HEK293 (cell line): Measurements from ENCODE around the gene PMS1.

Source experiments
- CTCF ChIA-PET: fragments of 350-600 bp; formaldehyde crosslinking; extraction: SDS; loops from one replicate; lab custom pipeline; 2021; ENCODE audit warnings: antibody characterized with exemption; lab: Yijun Ruan, JAX
- POLR2A ChIA-PET: fragments of 300-600 bp; formaldehyde crosslinking; extraction: SDS; loops from one replicate; lab custom pipeline; 2020; ENCODE audit warnings: antibody characterized with exemption, inconsistent platforms; lab: Yijun Ruan, JAX
- H3K27ac ChIP-seq: fragments of 200-500 bp; sonication (Bioruptor generic); 2 replicates; pipeline ENCODE4 v1.5.1; 2014; ENCODE audit warnings: low read depth, low read length, control low read depth, inconsistent platforms; ENCODE audit errors: extremely low read depth
- H3K36me3 ChIP-seq, 2 experiments: fragments of 200-500 bp in 1 of 2; sonication (Bioruptor generic) in 1 of 2; 1 replicate in 1 of 2; 2 replicates in 1 of 2; pipeline ENCODE4 v1.5.1; 2014 to 2017; ENCODE audit warnings: inconsistent platforms in 2 of 2, low read length in 2 of 2; ENCODE audit not compliant: control insufficient read depth in 2 of 2, insufficient read depth in 1 of 2
- H3K4me1 ChIP-seq: fragments of 200-500 bp; sonication (Bioruptor generic); 2 replicates; pipeline ENCODE4 v1.5.1; 2014; ENCODE audit warnings: mild to moderate bottlenecking, low read length, inconsistent platforms; ENCODE audit not compliant: control insufficient read depth, insufficient read depth
- H3K4me3 ChIP-seq: 2 replicates; pipeline ENCODE4 v1.5.1; 2011; ENCODE audit warnings: low read depth, mild to moderate bottlenecking, control low read depth, low read length, moderate library complexity
- H3K9me3 ChIP-seq: fragments of 200-500 bp; sonication (Bioruptor generic); 2 replicates; pipeline ENCODE4 v1.5.1; 2014; ENCODE audit warnings: low read depth, low read length, inconsistent platforms; ENCODE audit not compliant: control insufficient read depth, insufficient read depth
- KLF10 ChIP-seq: fragments of 450-650 bp; IDR thresholded peaks from 2 replicates; pipeline ENCODE4 v1.5.1; 2018; ENCODE audit warnings: missing biosample characterization, mild to moderate bottlenecking, missing genetic modification characterization
- WT1 ChIP-seq: fragments of 450-650 bp; formaldehyde crosslinking; IDR thresholded peaks from 2 replicates; pipeline ENCODE4 v1.5.1; 2016; ENCODE audit warnings: missing biosample characterization, missing genetic modification characterization
- ZBTB48 ChIP-seq: fragments of 450-650 bp; formaldehyde crosslinking; IDR thresholded peaks from 2 replicates; pipeline ENCODE4 v1.5.1; 2016; ENCODE audit warnings: missing biosample characterization, missing genetic modification characterization
- ZNF138 ChIP-seq: fragments of 450-650 bp; formaldehyde crosslinking; IDR thresholded peaks from 2 replicates; pipeline ENCODE4 v1.5.1; 2016; ENCODE audit warnings: missing biosample characterization, missing genetic modification characterization, borderline replicate concordance
- ZNF211 ChIP-seq: fragments of 450-650 bp; formaldehyde crosslinking; IDR thresholded peaks from 2 replicates; pipeline ENCODE4 v1.5.1; 2016; ENCODE audit warnings: low read depth, missing biosample characterization, missing genetic modification characterization
- ZNF221 ChIP-seq: fragments of 450-650 bp; formaldehyde crosslinking; IDR thresholded peaks from 2 replicates; pipeline ENCODE4 v1.5.1; 2017; ENCODE audit warnings: missing biosample characterization, missing genetic modification characterization, borderline replicate concordance
- ZNF311 ChIP-seq: fragments of 450-650 bp; formaldehyde crosslinking; IDR thresholded peaks from 2 replicates; pipeline ENCODE4 v1.5.1; 2017; ENCODE audit warnings: missing biosample characterization, missing genetic modification characterization, borderline replicate concordance
- ZNF514 ChIP-seq: fragments of 450-650 bp; formaldehyde crosslinking; IDR thresholded peaks from 2 replicates; pipeline ENCODE4 v1.5.1; 2016; ENCODE audit warnings: missing biosample characterization, missing genetic modification characterization
- ZNF549 ChIP-seq: fragments of 450-650 bp; IDR thresholded peaks from 2 replicates; pipeline ENCODE4 v1.5.1; 2018; ENCODE audit warnings: missing biosample characterization, missing genetic modification characterization, mild to moderate bottlenecking, inconsistent platforms, moderate library complexity
- ZNF585B ChIP-seq: fragments of 450-650 bp; formaldehyde crosslinking; IDR thresholded peaks from 2 replicates; pipeline ENCODE4 v1.5.1; 2016; ENCODE audit warnings: missing biosample characterization, missing genetic modification characterization
- ZNF658 ChIP-seq: fragments of 450-650 bp; formaldehyde crosslinking; IDR thresholded peaks from 2 replicates; pipeline ENCODE4; 2016; ENCODE audit warnings: missing biosample characterization, missing genetic modification characterization
- ZNF664 ChIP-seq: fragments of 450-650 bp; formaldehyde crosslinking; IDR thresholded peaks from 2 replicates; pipeline ENCODE4 v1.5.1; 2016; ENCODE audit warnings: missing biosample characterization, missing genetic modification characterization
- ZSCAN16 ChIP-seq: fragments of 450-650 bp; formaldehyde crosslinking; IDR thresholded peaks from 2 replicates; pipeline ENCODE4 v1.5.1; 2016; ENCODE audit warnings: missing biosample characterization, missing genetic modification characterization
- TF ChIP-seq, protein P1 (sequence below): fragments of 450-650 bp; formaldehyde crosslinking; IDR thresholded peaks from 2 replicates; pipeline ENCODE4 v1.5.1; 2016; ENCODE audit warnings: missing biosample characterization, missing genetic modification characterization, borderline replicate concordance

The PMS1 gene

DNA sequence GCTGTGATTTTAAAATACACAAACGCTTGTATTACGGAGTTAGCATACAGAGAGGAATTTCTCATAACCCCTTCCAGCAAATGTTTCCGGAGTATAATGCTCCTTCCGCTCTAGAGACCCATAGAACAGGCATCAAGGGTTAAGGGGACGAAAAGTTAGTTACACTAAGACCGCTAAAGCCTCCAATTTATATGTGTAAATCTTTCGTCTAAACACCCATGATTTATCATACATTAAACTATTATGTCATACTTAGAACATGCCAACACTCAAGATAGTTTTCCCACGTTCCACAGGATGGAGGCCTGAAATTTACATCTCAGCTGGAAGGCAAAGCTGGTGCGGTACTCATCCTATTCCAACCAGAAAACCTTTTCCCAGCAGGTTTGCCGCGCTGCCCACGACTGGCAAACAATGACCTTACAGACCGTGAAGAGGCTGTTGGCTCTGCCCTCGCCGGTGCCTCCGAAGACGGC is 761 bp upstream of the PMS1 start (continued):
- TF ChIP-seq ZNF585B (tag by site-specific recombination) (peak; percentile 57), ZNF138 (no peak), ZNF549 (no peak), ZNF221 (tag by site-specific recombination) (no peak)

DNA sequence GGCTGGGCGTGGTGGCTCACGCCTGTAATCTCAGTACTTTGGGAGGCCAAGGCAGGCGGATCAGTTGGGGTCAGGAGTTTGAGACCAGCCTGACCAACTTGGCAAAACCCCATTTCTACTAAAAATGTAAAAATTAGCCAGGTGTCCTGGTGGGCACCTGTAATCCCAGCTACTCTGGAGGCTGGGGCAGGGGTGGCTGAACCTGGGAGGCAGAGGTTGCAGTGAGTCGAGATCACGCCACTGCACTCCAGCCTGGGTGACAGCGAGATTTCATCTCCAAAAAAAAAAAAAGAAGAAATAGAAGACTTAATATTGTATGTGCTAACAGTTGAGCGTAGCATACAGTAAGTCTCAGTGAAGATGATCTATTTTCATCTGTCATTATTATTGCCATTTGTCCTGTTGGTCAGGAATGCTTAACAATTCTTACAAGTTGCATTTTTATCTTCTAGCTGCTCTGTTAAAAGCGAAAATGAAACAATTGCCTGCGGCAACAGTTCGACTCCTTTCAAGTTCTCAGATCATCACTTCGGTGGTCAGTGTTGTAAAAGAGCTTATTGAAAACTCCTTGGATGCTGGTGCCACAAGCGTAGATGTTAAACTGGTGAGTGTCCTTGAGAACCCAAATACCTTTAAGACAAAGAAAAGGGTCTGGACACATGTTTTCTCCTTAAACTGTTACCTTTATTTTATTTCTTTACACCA is 7.2 kb downstream of the PMS1 start:
- no peak overlapping the region for H3K27ac ChIP-seq
- no peaks in the 10 kb centered on the region for H3K9me3 ChIP-seq
- peaks cover 41 to 53% of the 10 kb centered on the region in 2 experiments for H3K36me3 ChIP-seq
- ChIA-PET CTCF (interaction anchor here (0.7 to 1.1 kb wide), 2 partner anchors 29 to 68 kb away, joined by 3 read pairs; partner anchors contain the start of gene OSGEPL1), POLR2A (no interaction called here)
- H3K4me3 ChIP-seq = no peak overlapping the region
- no peaks in the 10 kb centered on the region for H3K4me1 ChIP-seq
- TF ChIP-seq ZNF514 (tag by site-specific recombination) (no peak), ZNF211 (tag by site-specific recombination) (no peak), WT1 (no peak)
- TF ChIP-seq, all 188 proteins: peak for 0

DNA sequence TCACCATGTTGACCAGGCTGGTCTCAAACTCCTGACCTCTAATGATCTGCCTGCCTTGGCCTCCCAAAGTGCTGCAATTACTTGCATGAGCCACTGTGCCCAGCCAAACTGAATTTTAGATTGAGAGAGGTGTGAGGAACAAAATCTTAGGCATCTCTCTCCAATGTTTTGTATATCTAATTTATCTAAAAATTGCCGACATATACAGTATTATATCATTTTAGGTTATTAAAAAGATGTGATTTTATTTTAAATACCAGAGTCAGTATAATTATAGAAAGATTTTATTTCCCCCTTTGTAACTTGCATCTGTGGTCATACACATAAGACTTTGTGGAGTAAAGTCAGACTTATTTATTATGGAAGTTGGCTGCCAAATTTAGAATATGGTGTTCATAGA is 10.1 kb downstream of the PMS1 start:
- TF ChIP-seq ZNF658 (tag by site-specific recombination) (no peak), KLF10 (tag by site-specific recombination) (no peak)
- H3K4me3 ChIP-seq = no peak overlapping the region
- ChIA-PET POLR2A (no interaction called here), CTCF (interaction anchor here (0.6 to 0.7 kb wide), 3 partner anchors 45 to 251 kb away, joined by 3 read pairs; no protein-coding TSS in a partner anchor)
- peaks cover 42 to 58% of the 10 kb centered on the region in 2 experiments for H3K36me3 ChIP-seq
- H3K27ac ChIP-seq = no peak overlapping the region
- no peaks in the 10 kb centered on the region for H3K4me1 ChIP-seq
- H3K9me3 ChIP-seq = no peaks in the 10 kb centered on the region

DNA sequence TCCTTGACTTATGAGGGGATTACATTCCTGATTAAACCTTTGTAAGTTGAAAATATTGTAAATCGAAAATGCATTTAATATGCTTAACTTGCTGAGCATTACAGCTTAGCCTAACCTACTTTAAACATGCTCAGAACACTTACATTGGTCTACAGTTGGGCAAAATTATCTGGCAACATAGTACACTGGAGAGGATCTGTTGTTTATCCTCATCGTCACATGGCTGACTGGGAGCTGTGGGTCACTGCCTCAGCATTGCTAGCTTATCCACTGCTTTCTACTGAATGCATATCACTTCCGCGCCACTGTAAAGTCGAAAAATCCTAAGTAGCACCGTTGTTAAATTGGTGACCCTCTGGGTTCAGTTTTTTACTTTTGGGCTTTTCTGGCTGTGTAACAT is 13.7 kb downstream of the PMS1 start:
- H3K4me1 ChIP-seq = peaks cover 9% of the 10 kb centered on the region; the same call in 1 of the 2 replicates
- H3K9me3 ChIP-seq = no peaks in the 10 kb centered on the region
- no peak overlapping the region for H3K4me3 ChIP-seq
- ChIA-PET POLR2A (interaction anchor here (1.3 kb wide), 1 partner anchor 14 kb away, joined by 3 read pairs; the partner anchor contains the start of genes ORMDL1 and PMS1), CTCF (interaction anchor here (0.6 to 2.4 kb wide), 8 partner anchors 8 to 273 kb away, joined by 3 to 14 read pairs (median 4); partner anchors contain the start of gene MSTN)
- no peak overlapping the region for H3K27ac ChIP-seq
- no peak for TF ChIP-seq ZNF664 (tag by site-specific recombination)
- TF ChIP-seq, protein P1, sequence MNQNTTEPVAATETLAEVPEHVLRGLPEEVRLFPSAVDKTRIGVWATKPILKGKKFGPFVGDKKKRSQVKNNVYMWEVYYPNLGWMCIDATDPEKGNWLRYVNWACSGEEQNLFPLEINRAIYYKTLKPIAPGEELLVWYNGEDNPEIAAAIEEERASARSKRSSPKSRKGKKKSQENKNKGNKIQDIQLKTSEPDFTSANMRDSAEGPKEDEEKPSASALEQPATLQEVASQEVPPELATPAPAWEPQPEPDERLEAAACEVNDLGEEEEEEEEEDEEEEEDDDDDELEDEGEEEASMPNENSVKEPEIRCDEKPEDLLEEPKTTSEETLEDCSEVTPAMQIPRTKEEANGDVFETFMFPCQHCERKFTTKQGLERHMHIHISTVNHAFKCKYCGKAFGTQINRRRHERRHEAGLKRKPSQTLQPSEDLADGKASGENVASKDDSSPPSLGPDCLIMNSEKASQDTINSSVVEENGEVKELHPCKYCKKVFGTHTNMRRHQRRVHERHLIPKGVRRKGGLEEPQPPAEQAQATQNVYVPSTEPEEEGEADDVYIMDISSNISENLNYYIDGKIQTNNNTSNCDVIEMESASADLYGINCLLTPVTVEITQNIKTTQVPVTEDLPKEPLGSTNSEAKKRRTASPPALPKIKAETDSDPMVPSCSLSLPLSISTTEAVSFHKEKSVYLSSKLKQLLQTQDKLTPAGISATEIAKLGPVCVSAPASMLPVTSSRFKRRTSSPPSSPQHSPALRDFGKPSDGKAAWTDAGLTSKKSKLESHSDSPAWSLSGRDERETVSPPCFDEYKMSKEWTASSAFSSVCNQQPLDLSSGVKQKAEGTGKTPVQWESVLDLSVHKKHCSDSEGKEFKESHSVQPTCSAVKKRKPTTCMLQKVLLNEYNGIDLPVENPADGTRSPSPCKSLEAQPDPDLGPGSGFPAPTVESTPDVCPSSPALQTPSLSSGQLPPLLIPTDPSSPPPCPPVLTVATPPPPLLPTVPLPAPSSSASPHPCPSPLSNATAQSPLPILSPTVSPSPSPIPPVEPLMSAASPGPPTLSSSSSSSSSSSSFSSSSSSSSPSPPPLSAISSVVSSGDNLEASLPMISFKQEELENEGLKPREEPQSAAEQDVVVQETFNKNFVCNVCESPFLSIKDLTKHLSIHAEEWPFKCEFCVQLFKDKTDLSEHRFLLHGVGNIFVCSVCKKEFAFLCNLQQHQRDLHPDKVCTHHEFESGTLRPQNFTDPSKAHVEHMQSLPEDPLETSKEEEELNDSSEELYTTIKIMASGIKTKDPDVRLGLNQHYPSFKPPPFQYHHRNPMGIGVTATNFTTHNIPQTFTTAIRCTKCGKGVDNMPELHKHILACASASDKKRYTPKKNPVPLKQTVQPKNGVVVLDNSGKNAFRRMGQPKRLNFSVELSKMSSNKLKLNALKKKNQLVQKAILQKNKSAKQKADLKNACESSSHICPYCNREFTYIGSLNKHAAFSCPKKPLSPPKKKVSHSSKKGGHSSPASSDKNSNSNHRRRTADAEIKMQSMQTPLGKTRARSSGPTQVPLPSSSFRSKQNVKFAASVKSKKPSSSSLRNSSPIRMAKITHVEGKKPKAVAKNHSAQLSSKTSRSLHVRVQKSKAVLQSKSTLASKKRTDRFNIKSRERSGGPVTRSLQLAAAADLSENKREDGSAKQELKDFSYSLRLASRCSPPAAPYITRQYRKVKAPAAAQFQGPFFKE (tag by site-specific recombination) = no peak
- TF ChIP-seq ZNF311 (tag by site-specific recombination) = no peak
- TF ChIP-seq ZBTB48 (tag by site-specific recombination) = no peak
- no peak for TF ChIP-seq ZSCAN16
- H3K36me3 ChIP-seq = peaks cover 31 to 54% of the 10 kb centered on the region in 2 experiments
